Endothelial cell of umbilical vein (primary cell): ENCODE results near the gene PIEZO2. TPM values are rescaled to one million over a fixed set of nuclear protein-coding genes. Genes with fewer than 3 reads are reported as not detected.

Source experiments
- BruUV-seq: library from RNA; stranded (reverse); fragments of 400-500 nt; replicated peaks from 2 replicates; lab custom pipeline; 2021; lab: Mats Ljungman, UMichigan
- CTCF ChIA-PET: fragments of 300-600, 350-600 bp; sonication (Branson Sonifier 250); formaldehyde crosslinking; loops from one replicate; lab custom pipeline; 2021; ENCODE audit warnings: antibody characterized with exemption, inconsistent platforms; lab: Charles Lee
- POLR2A ChIA-PET: fragments of 300-600, 350-600 bp; sonication (Branson Sonifier 250); formaldehyde crosslinking; loops from one replicate; lab custom pipeline; 2021; ENCODE audit warnings: antibody characterized with exemption, inconsistent platforms; lab: Charles Lee
- DNase-seq: peaks from one replicate; pipeline ENCODE4 v3.0.0-alpha.2; 2011; ENCODE audit warnings: low read depth, low spot score
- FAIRE-seq: peaks from 2 replicates; lab custom pipeline; 2011; peaks lifted over from hg19 to GRCh38; lab: Jason Lieb, UNC
- H2AFZ ChIP-seq: 2 replicates; pipeline ENCODE4 v1.6.0; 2012; ENCODE audit warnings: low read depth, low read length, control low read depth, inconsistent platforms
- H3K27ac ChIP-seq: 2 replicates; pipeline ENCODE4 v1.5.1; 2011; ENCODE audit warnings: low read depth, mild to moderate bottlenecking, control low read depth, low read length, moderate library complexity; ENCODE audit not compliant: insufficient read depth
- H3K27me3 ChIP-seq, 2 experiments: 2 replicates each; pipeline versions ENCODE4 v1.6.0 to v1.6.1; 2011; ENCODE audit warnings: low read length in 2 of 2, mixed read lengths in 1 of 2; ENCODE audit not compliant: control insufficient read depth in 2 of 2, insufficient read depth in 2 of 2
- H3K36me3 ChIP-seq, 2 experiments: 2 replicates in 1 of 2; 3 replicates in 1 of 2; pipeline ENCODE4 v1.5.1; 2011; ENCODE audit warnings: low read length in 2 of 2, mild to moderate bottlenecking in 1 of 2, moderate library complexity in 1 of 2; ENCODE audit not compliant: control insufficient read depth in 2 of 2, insufficient read depth in 2 of 2; ENCODE audit errors: extremely low read depth in 1 of 2
- H3K4me1 ChIP-seq: 3 replicates; pipeline ENCODE4 v1.5.1; 2011; ENCODE audit warnings: mild to moderate bottlenecking, low read length; ENCODE audit not compliant: control insufficient read depth, insufficient read depth; ENCODE audit errors: extremely low read depth
- H3K4me2 ChIP-seq: 2 replicates; pipeline ENCODE4 v1.6.1; 2011; ENCODE audit warnings: low read length, control low read depth, mixed read lengths; ENCODE audit not compliant: insufficient read depth
- H3K4me3 ChIP-seq, 3 experiments: fragments of 200-600 bp in 1 of 3; sonication (generic), shearing (Covaris generic) in 1 of 3; replicated peaks in 1 of 3; 2 replicates each; pipeline ENCODE4 v1.5.1; 2011 to 2016; ENCODE audit warnings: control low read depth in 3 of 3, low read length in 3 of 3, mild to moderate bottlenecking in 2 of 3, inconsistent platforms in 1 of 3, low read depth in 1 of 3, moderate library complexity in 1 of 3; ENCODE audit not compliant: insufficient read depth in 1 of 3
- H3K79me2 ChIP-seq: 2 replicates; pipeline ENCODE4 v1.6.0; 2012; ENCODE audit warnings: low read length, inconsistent platforms; ENCODE audit not compliant: control insufficient read depth, insufficient read depth
- H3K9ac ChIP-seq: replicated peaks from 2 replicates; pipeline ENCODE3; 2011; ENCODE audit warnings: low read length, control low read depth; ENCODE audit not compliant: insufficient read depth; ENCODE audit errors: extremely low read depth
- H3K9me1 ChIP-seq: replicated peaks from 3 replicates; pipeline ENCODE4 v1.6.0; 2011; ENCODE audit warnings: mild to moderate bottlenecking, low read length; ENCODE audit not compliant: control insufficient read depth, insufficient read depth; ENCODE audit errors: extremely low read depth
- H3K9me3 ChIP-seq: replicated peaks from 2 replicates; pipeline ENCODE4 v1.5.1; 2012; ENCODE audit warnings: low read length, inconsistent platforms; ENCODE audit not compliant: control insufficient read depth, insufficient read depth
- H4K20me1 ChIP-seq: replicated peaks from 2 replicates; pipeline ENCODE3; 2011; ENCODE audit warnings: mild to moderate bottlenecking, low read length; ENCODE audit not compliant: control insufficient read depth, insufficient read depth; ENCODE audit errors: extremely low read depth
- CTCF ChIP-seq, 2 donors: IDR thresholded peaks; 1 replicate in 1 of 2; 2 replicates in 1 of 2; pipeline ENCODE4 v1.5.1; 2011; ENCODE audit warnings: low read length in 2 of 2, mild to moderate bottlenecking in 2 of 2, moderate library complexity in 2 of 2, control low read depth in 1 of 2, inconsistent platforms in 1 of 2, low read depth in 1 of 2; ENCODE audit not compliant: insufficient read depth in 1 of 2; ENCODE audit errors: extremely low read depth in 1 of 2
- EZH2 ChIP-seq: IDR thresholded peaks from 2 replicates; pipeline ENCODE4 v1.6.1; 2012; ENCODE audit warnings: borderline replicate concordance, low read depth, mild to moderate bottlenecking, moderate library complexity, low read length, inconsistent platforms; ENCODE audit not compliant: severe bottlenecking
- FOS ChIP-seq: IDR thresholded peaks from 2 replicates; pipeline ENCODE4 v1.6.1; 2011; ENCODE audit warnings: mild to moderate bottlenecking, low read length, moderate library complexity, borderline replicate concordance; ENCODE audit not compliant: insufficient read depth
- GATA2 ChIP-seq: IDR thresholded peaks from 2 replicates; pipeline ENCODE4 v1.7.0; 2011; ENCODE audit warnings: low read depth, mild to moderate bottlenecking, moderate library complexity, mixed read lengths, low read length; ENCODE audit not compliant: insufficient read length, insufficient read depth
- JUN ChIP-seq: IDR thresholded peaks from 2 replicates; pipeline ENCODE4 v1.6.1; 2011; ENCODE audit warnings: borderline replicate concordance, low read depth; ENCODE audit not compliant: insufficient read length, insufficient read depth
- MAX ChIP-seq: IDR thresholded peaks from 2 replicates; pipeline ENCODE4 v1.6.1; 2011; ENCODE audit not compliant: insufficient read depth, insufficient read length
- MYC ChIP-seq: IDR thresholded peaks from one replicate; pipeline ENCODE4 v1.6.1; 2011; ENCODE audit warnings: mild to moderate bottlenecking, low read depth, low read length
- POLR2A ChIP-seq: IDR thresholded peaks from 2 replicates; pipeline ENCODE4 v1.6.1; 2012; ENCODE audit warnings: low read depth, mild to moderate bottlenecking, control low read depth, low read length
- POLR2AphosphoS5 ChIP-seq: IDR thresholded peaks from 2 replicates; pipeline ENCODE4 v1.6.1; 2012; ENCODE audit warnings: low read depth, mild to moderate bottlenecking, control low read depth, low read length, moderate library complexity; ENCODE audit not compliant: insufficient read depth
- dilution Hi-C: fragments of 300-500 bp; cut with MboI; formaldehyde crosslinking; loops from one replicate; pipeline ENCODE4 v1.15.0; 2019; ENCODE audit warnings: low sequenced_read_pairs; ENCODE audit not compliant: extremely low pct_ligation_motif_present
- intact Hi-C: fragments of 100-400 bp; cut with micrococcal nuclease; formaldehyde crosslinking; loops from one replicate; pipeline ENCODE4 v1.10.0; 2022
- polyA plus RNA-seq, 4 experiments: library from polyadenylated mRNA; depleted of rRNA in 3 of 4; stranded (reverse) in 3 of 4; unstranded in 1 of 4; fragments of >200 nt; gene quantifications; 2 replicates each; pipeline versions ENCODE4 v1.2.1 to v1.2.3, GENCODE V29; 2011 to 2012; ENCODE audit warnings: missing spikeins in 1 of 4
- total RNA-seq: library from RNA; stranded (reverse); gene quantifications from 2 replicates; pipeline ENCODE4 v1.2.3, GENCODE V29; 2021

Gene PIEZO2
- total and polyA plus RNA-seq, 2 donors (not counting 3 experiments of a cell fraction or from before 2014, with no cell fraction given): 1.7 to 11.2 TPM

- no peaks in the 10 kb centered on the region for H3K27me3 ChIP-seq
- no peak overlapping the region for H3K27ac ChIP-seq
- no TSS peak for BruUV-seq
- intact Hi-C loops: no loop called here
- no peaks in the 10 kb centered on the region for H3K9me1 ChIP-seq
- POLR2A ChIA-PET: no interaction called here
- DNase-seq: no peak
- H3K4me3 ChIP-seq: no peak overlapping the region
- H4K20me1 ChIP-seq: no peaks in the 10 kb centered on the region
- CTCF ChIA-PET: interaction anchor here (1.5 kb wide), 1 partner anchor 15 kb away, joined by 4 read pairs; no protein-coding TSS in a partner anchor
- no peaks in the 10 kb centered on the region for H3K36me3 ChIP-seq
- TF ChIP-seq MAX: no peak
- TF ChIP-seq MYC: no peak
- TF ChIP-seq CTCF (IDR thresholded peaks at IDR 0.05; ENCODE audit: extremely low read depth in 1 of 2, insufficient read depth in 1 of 2, low read depth in 1 of 2, low read length in 2 of 2): no peak
- no peak for TF ChIP-seq FOS
- TF ChIP-seq POLR2AphosphoS5: no peak
- TF ChIP-seq POLR2A: no peak
- TF ChIP-seq EZH2: no peak
- TF ChIP-seq JUN: no peak
- TF ChIP-seq GATA2: no peak
- dilution Hi-C loops: no loop called here
- FAIRE-seq: no peak
- no peak overlapping the region for H3K9ac ChIP-seq
- no peak overlapping the region for H2AFZ ChIP-seq
- H3K79me2 ChIP-seq: no peaks in the 10 kb centered on the region
- no peaks in the 10 kb centered on the region for H3K4me1 ChIP-seq
- H3K4me2 ChIP-seq: no peak overlapping the region
- H3K9me3 ChIP-seq: no peaks in the 10 kb centered on the region
Observed at GRCh38 chr18:10900435-10900834, 248.9 kb downstream of the PIEZO2 start.
